ENCODE measurements around the gene HAGH.

DNA sequence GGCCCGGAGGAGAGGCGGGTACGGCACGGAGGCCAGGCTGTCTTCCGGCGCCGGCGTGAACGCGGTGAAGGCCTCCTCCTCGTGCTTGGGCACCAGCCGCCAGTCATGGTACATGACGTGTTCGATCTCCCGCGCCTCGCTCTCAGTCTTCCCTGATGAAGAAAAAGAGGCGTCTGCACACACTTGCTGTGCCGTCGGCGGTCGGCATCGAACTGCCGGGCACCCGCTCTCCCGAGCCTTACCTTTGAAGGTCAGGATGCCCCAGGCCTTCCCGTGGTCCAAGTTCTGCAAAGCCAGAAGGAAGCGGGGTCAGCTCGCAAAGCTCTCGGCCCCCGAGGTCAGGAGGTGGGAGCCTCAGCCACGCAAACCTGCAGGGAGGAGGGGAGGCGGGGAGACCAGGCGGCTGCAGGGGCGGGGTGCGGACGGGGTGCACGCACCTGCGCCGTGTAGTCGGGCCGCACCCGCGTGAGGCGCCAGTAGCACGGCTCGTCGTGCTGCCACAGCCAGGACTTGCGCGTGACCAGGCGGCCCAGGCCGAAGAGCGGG, 54.2 kb downstream of the HAGH start, which contains the start of gene EME2:
- TF ChIP-seq, protein P1, sequence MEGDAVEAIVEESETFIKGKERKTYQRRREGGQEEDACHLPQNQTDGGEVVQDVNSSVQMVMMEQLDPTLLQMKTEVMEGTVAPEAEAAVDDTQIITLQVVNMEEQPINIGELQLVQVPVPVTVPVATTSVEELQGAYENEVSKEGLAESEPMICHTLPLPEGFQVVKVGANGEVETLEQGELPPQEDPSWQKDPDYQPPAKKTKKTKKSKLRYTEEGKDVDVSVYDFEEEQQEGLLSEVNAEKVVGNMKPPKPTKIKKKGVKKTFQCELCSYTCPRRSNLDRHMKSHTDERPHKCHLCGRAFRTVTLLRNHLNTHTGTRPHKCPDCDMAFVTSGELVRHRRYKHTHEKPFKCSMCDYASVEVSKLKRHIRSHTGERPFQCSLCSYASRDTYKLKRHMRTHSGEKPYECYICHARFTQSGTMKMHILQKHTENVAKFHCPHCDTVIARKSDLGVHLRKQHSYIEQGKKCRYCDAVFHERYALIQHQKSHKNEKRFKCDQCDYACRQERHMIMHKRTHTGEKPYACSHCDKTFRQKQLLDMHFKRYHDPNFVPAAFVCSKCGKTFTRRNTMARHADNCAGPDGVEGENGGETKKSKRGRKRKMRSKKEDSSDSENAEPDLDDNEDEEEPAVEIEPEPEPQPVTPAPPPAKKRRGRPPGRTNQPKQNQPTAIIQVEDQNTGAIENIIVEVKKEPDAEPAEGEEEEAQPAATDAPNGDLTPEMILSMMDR (IDR thresholded peaks at IDR 0.05; ENCODE audit: low read length) = no peak
- TF ChIP-seq EZH2 (optimal IDR thresholded peaks at IDR 0.05; ENCODE audit: low read depth, low read length) (no peak), EZH2phosphoT487 (IDR thresholded peaks at IDR 0.05; ENCODE audit: low read length) (no peak)
